Stimulated activated CD4-positive, alpha-beta T cell treated with anti-CD3 and anti-CD28 coated beads, Interleukin-1b, Interleukin-23, amount 100 ng/mL, for 4 hours (primary cell): ENCODE results near the gene CLPTM1L.

ENCODE experiments used
- DNase-seq, 2 donors: peaks; one replicate each; pipeline ENCODE4 v3.0.0-alpha.2; 2020; ENCODE audit warnings: low read depth in 2 of 2

The CLPTM1L gene

GRCh38 chr5:1315018-1315708 is 29.7 kb downstream of the CLPTM1L start:
- DNase-seq, result no peak

- DNase-seq, result no peak
Measured at GRCh38 chr5:1314564-1314982, 30.3 kb downstream of the CLPTM1L start.

GRCh38 chr5:1312993-1313833 is 31.7 kb downstream of the CLPTM1L start:
- no peak for DNase-seq

- DNase-seq, result no peak
Measured at GRCh38 chr5:1312206-1312605, 32.7 kb downstream of the CLPTM1L start.

- no peak for DNase-seq
Measured at GRCh38 chr5:1311439-1312055, 33.4 kb downstream of the CLPTM1L start.

GRCh38 chr5:1310118-1310517 is 34.8 kb downstream of the CLPTM1L start:
- DNase-seq, result no peak

GRCh38 chr5:1304033-1304432 is 40.9 kb downstream of the CLPTM1L start:
- no peak for DNase-seq

GRCh38 chr5:1302258-1302657 is 42.6 kb downstream of the CLPTM1L start:
- no peak for DNase-seq

GRCh38 chr5:1300581-1301083 is 44.3 kb downstream of the CLPTM1L start:
- DNase-seq, result no peak

GRCh38 chr5:1299961-1300360 is 44.9 kb downstream of the CLPTM1L start:
- DNase-seq, result no peak

- DNase-seq, result no peak
Measured at GRCh38 chr5:1299511-1299850, 45.4 kb downstream of the CLPTM1L start.

- no peak for DNase-seq
Measured at GRCh38 chr5:1298723-1299510, 46.0 kb downstream of the CLPTM1L start.

- no peak for DNase-seq
Measured at GRCh38 chr5:1298067-1298551, 46.8 kb downstream of the CLPTM1L start.

- DNase-seq, result no peak
Measured at GRCh38 chr5:1297243-1297642, 47.7 kb downstream of the CLPTM1L start.

GRCh38 chr5:1295650-1296037 is 49.3 kb downstream of the CLPTM1L start:
- no peak for DNase-seq

GRCh38 chr5:1294835-1295649 is 49.9 kb downstream of the CLPTM1L start, which contains the start of gene TERT:
Gene TERT, minus strand, starts transcription at chr5:1295068. Its CDS starts 79 bp downstream, at chr5:1294989.
- DNase-seq, result peak; percentile 92 to 94

- no peak for DNase-seq
Measured at GRCh38 chr5:1294206-1294834, 50.6 kb downstream of the CLPTM1L start.

- no peak for DNase-seq
Measured at GRCh38 chr5:1293416-1294205, 51.3 kb downstream of the CLPTM1L start.

- no peak for DNase-seq
Measured at GRCh38 chr5:1292846-1293415, 52.0 kb downstream of the CLPTM1L start.
